NCI-H2227 (cell line): Measurements from ENCODE around the gene RAD50.
"Not testable (repeated sequence)": the region's sequence is repeated elsewhere in the genome, so short reads cannot be mapped to it uniquely, and the experiment has no call there.

Source experiments
- DNase-seq: peaks from one replicate; lab custom pipeline; 2025; ENCODE audit not compliant: unreplicated experiment; lab: John Stamatoyannopoulos, UW

RAD50 gene

GRCh38 chr5:132629230-132629944 lies 72.6 kb downstream of the RAD50 start:
- DNase-seq: no peak

- DNase-seq: not testable (repeated sequence)
Observed at GRCh38 chr5:132633587-132633986, 76.8 kb downstream of the RAD50 start.

- DNase-seq: no peak
Observed at GRCh38 chr5:132635873-132636272, 79.1 kb downstream of the RAD50 start.

- no peak for DNase-seq
Observed at GRCh38 chr5:132637241-132637640, 80.5 kb downstream of the RAD50 start.

GRCh38 chr5:132639706-132640130 lies 82.9 kb downstream of the RAD50 start:
- DNase-seq: no peak

- DNase-seq: no peak
Observed at GRCh38 chr5:132640613-132641012, 83.8 kb downstream of the RAD50 start.

GRCh38 chr5:132641241-132641723 lies 84.5 kb downstream of the RAD50 start:
- no peak for DNase-seq

GRCh38 chr5:132641841-132642240 lies 85.1 kb downstream of the RAD50 start:
- no peak for DNase-seq

GRCh38 chr5:132644177-132644576 lies 87.4 kb downstream of the RAD50 start:
- DNase-seq: no peak

- no peak for DNase-seq
Observed at GRCh38 chr5:132646583-132647266, 89.9 kb downstream of the RAD50 start.

GRCh38 chr5:132647473-132647872 lies 90.7 kb downstream of the RAD50 start:
- no peak for DNase-seq

- DNase-seq: no peak
Observed at GRCh38 chr5:132648355-132648754, 91.6 kb downstream of the RAD50 start.

GRCh38 chr5:132651838-132652469 lies 95.2 kb downstream of the RAD50 start:
- DNase-seq: no peak

- DNase-seq: no peak
Observed at GRCh38 chr5:132653716-132654115, 96.9 kb downstream of the RAD50 start.

- peak; percentile 5 for DNase-seq
Observed at GRCh38 chr5:132655821-132656773, 99.3 kb downstream of the RAD50 start.

- no peak for DNase-seq
Observed at GRCh38 chr5:132656774-132657355, 100.1 kb downstream of the RAD50 start.

GRCh38 chr5:132657676-132658380 lies 101.1 kb downstream of the RAD50 start, which contains the start of gene IL13:
Gene IL13 (plus strand): TSS chr5:132658173. CDS start chr5:132658187, 14 bp downstream.
- no peak for DNase-seq

GRCh38 chr5:132658381-132659302 lies 101.9 kb downstream of the RAD50 start:
- DNase-seq: no peak
